NCI-H510A (cell line): Measurements from ENCODE around the gene ZCCHC12.

Experiments
- DNase-seq: peaks from one replicate; lab custom pipeline; 2025; lab: John Stamatoyannopoulos, UW

The ZCCHC12 gene

DNA sequence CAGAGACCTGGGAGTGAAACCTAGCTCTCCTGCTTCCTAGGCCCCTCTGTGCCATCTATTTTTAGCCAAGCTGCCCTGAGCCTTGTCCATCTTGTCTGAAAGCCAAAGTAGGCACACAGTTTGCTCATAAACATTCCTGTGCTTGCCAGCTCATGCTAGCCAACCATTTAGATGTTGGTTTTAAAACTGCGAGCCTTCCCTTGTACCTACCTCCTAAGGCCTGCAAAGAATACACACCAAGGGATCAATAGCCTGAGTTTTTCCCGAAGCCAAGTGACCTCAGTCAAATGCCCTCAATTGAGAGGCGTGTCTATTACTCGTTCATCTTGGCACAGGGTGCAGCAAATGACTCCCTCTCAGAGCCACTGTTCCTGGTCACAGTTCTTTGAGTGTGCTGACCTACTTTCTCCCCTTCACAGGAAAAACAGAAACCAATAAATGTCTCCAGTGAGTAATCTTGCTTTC lies 48.5 kb downstream of the ZCCHC12 start:
- no peak for DNase-seq
